ENCODE measurements around the gene INAVA. TPM values are rescaled to one million over a fixed set of nuclear protein-coding genes. Genes with fewer than 3 reads are reported as not detected.

Gene INAVA
- total and polyA plus RNA-seq, 9 of the 15 experiments (the other 6 are each of a cell fraction or from before 2014, with no cell fraction given) = 0.09 TPM; not detected in 8

GRCh38 chr1:200901350-200901749 lies 6.7 kb downstream of the INAVA start:
- Histone ChIP-seq H3K4me1 (replicated peaks in 1 of 2; ENCODE audit: control insufficient read depth in 2 of 2, insufficient read depth in 2 of 2, low read length in 2 of 2) (peaks cover 0 to 16% of the 10 kb centered on the region in 2 experiments; a peak in 1 of 5 replicates), H3K27me3 (ENCODE audit: control insufficient read depth in 2 of 2, insufficient read depth in 2 of 2, low read length in 2 of 2) (peaks cover 47 to 81% of the 10 kb centered on the region in 2 experiments), H4K20me1 (replicated peaks; ENCODE audit: control insufficient read depth, insufficient read depth, low read length) (peaks cover 16% of the 10 kb centered on the region), H3K9me1 (ENCODE audit: control insufficient read depth, insufficient read depth, low read length) (no peaks in the 10 kb centered on the region), H3K27ac (ENCODE audit: extremely low read depth, low read depth, low read length) (no peak overlapping the region), H3K9ac (ENCODE audit: insufficient read depth in 1 of 2, low read depth in 2 of 2, low read length in 2 of 2) (no peak overlapping the region), H2AFZ (ENCODE audit: low read depth, low read length) (no peak overlapping the region), H3K36me3 (ENCODE audit: control insufficient read depth, insufficient read depth, low read length) (no peaks in the 10 kb centered on the region), H3K4me3 (no peak overlapping the region), H3K4me2 (ENCODE audit: insufficient read depth, low read length) (no peak overlapping the region), H3K9me3 (replicated peaks; ENCODE audit: control insufficient read depth, insufficient read depth, low read depth, low read length) (no peaks in the 10 kb centered on the region), H3K79me2 (ENCODE audit: control insufficient read depth, insufficient read depth, low read length) (no peaks in the 10 kb centered on the region)
- BruUV-seq (replicated peaks) = no TSS peak
- 4% methylated on average over 5 of the region's 5 CpGs for WGBS (ENCODE audit: insufficient coverage, low coverage, missing lambda C conversion rate)
- intact Hi-C loops (cut with micrococcal nuclease) = no loop called here
- no peak for DNase-seq (ENCODE audit: extremely low read depth in 1 of 4, low spot score in 3 of 4)
- TF ChIP-seq ZNF140 (CRISPR knock-in tag; IDR thresholded peaks at IDR 0.05) (no peak), TBP (optimal IDR thresholded peaks at IDR 0.05; ENCODE audit: low read depth, low read length) (no peak), HNRNPL (IDR thresholded peaks at IDR 0.05; ENCODE audit: low read depth, low read length) (no peak), ETS2 (tag; IDR thresholded peaks at IDR 0.05; ENCODE audit: borderline replicate concordance, poor library complexity, severe bottlenecking) (no peak), ZFP91 (CRISPR knock-in tag; IDR thresholded peaks at IDR 0.05) (no peak), MEIS2 (IDR thresholded peaks at IDR 0.05; ENCODE audit: partially characterized antibody) (no peak), GABPB1 (CRISPR knock-in tag; IDR thresholded peaks at IDR 0.05) (no peak), MAFK (IDR thresholded peaks at IDR 0.05; ENCODE audit: low read length) (no peak), ZC3H11A (IDR thresholded peaks at IDR 0.05; ENCODE audit: low read depth, low read length) (no peak)
- ATAC-seq = no peak
- ChIA-PET POLR2A (interaction anchor here (0.6 to 1.5 kb wide), 4 partner anchors 10 to 420 kb away, joined by 3 to 7 read pairs (median 3); no protein-coding TSS in a partner anchor), CTCF (ENCODE audit: low intra/inter-chr PET ratio) (interaction anchor here (0.6 kb wide), 1 partner anchor 297 kb away, joined by 4 read pairs; no protein-coding TSS in a partner anchor)
- FAIRE-seq = no peak
- in situ Hi-C loops (cut with MboI) = no loop called here
